ENCODE measurements around the gene GLRA1.

GRCh38 chr5:151899399-151899798 is 25.3 kb downstream of the GLRA1 start:
- TF ChIP-seq POLR2AphosphoS5 (IDR thresholded peaks at IDR 0.05; ENCODE audit: borderline replicate concordance, low read depth, low read length), result no peak
- no peak for TF ChIP-seq EZH2 (IDR thresholded peaks at IDR 0.05)

All from SK-N-MC (cell line).